Measurements from ENCODE around the gene MBD5.

The MBD5 gene

GRCh38 chr2:148279216-148279615 is 258.3 kb downstream of the MBD5 start:
- no peak overlapping the region for H2AFZ ChIP-seq (ENCODE audit: low read length)
- no peak overlapping the region for H3K23ac ChIP-seq (ENCODE audit: low read depth, low read length, poor library complexity)
- no peak overlapping the region for H3K14ac ChIP-seq (ENCODE audit: low read length)
- no peak overlapping the region for H2BK12ac ChIP-seq (ENCODE audit: low read length)
- no peak overlapping the region for H3K18ac ChIP-seq (ENCODE audit: low read length)
- H2BK5ac ChIP-seq (ENCODE audit: low read length): no peak overlapping the region
- no peak overlapping the region for H3K4ac ChIP-seq (ENCODE audit: low read length)
- H3K27me3 ChIP-seq (ENCODE audit: control insufficient read depth in 3 of 3, insufficient read depth in 3 of 3, low read depth in 1 of 3, low read length in 3 of 3): no peaks in the 10 kb centered on the region
- no CpG with 5 or more reads among the region's 3 CpGs for WGBS, 2 donors (ENCODE audit: extremely low coverage in 2 of 2, insufficient read length in 2 of 2, insufficient replicate concordance in 1 of 2)
- no peak overlapping the region for H2BK15ac ChIP-seq (ENCODE audit: low read length)
- H3K4me3 ChIP-seq (ENCODE audit: low read length in 2 of 2): no peak overlapping the region
- no peaks in the 10 kb centered on the region for H3K79me1 ChIP-seq (ENCODE audit: low read depth, low read length)
- H2BK120ac ChIP-seq (ENCODE audit: low read depth, low read length): no peak overlapping the region
- no peaks in the 10 kb centered on the region for H3K9me3 ChIP-seq (replicated peaks in 1 of 2; ENCODE audit: control insufficient read depth in 2 of 2, insufficient read depth in 1 of 2, low read depth in 1 of 2, low read length in 2 of 2)
- H2AK5ac ChIP-seq (ENCODE audit: low read depth, low read length): no peak overlapping the region
- H3K36me3 ChIP-seq (replicated peaks in 1 of 2; ENCODE audit: control insufficient read depth in 2 of 2, insufficient read depth in 2 of 2, low read length in 2 of 2): no peaks in the 10 kb centered on the region
- no peak overlapping the region for H4K91ac ChIP-seq (ENCODE audit: low read depth, low read length, poor library complexity)
- H3K4me2 ChIP-seq (ENCODE audit: insufficient read depth, low read length, poor library complexity, severe bottlenecking): no peak overlapping the region
- H3K4me1 ChIP-seq (ENCODE audit: control insufficient read depth in 2 of 2, insufficient read depth in 1 of 2, low read depth in 1 of 2, low read length in 2 of 2): no peaks in the 10 kb centered on the region
- H4K8ac ChIP-seq (ENCODE audit: low read depth, low read length): no peak overlapping the region
- H3K27ac ChIP-seq (replicated peaks; ENCODE audit: low read length): no peak overlapping the region
- no peak for DNase-seq (ENCODE audit: low spot score)
- no peak overlapping the region for H3K9ac ChIP-seq (ENCODE audit: low read depth, low read length, poor library complexity)

GRCh38 chr2:148282201-148282600 is 261.3 kb downstream of the MBD5 start:
- Histone ChIP-seq H2AK5ac (ENCODE audit: low read depth, low read length) (no peak overlapping the region), H4K91ac (ENCODE audit: low read depth, low read length, poor library complexity) (no peak overlapping the region), H2BK12ac (ENCODE audit: low read length) (no peak overlapping the region), H3K4me2 (ENCODE audit: insufficient read depth, low read length, poor library complexity, severe bottlenecking) (no peak overlapping the region), H3K27ac (replicated peaks; ENCODE audit: low read length) (no peak overlapping the region), H2BK5ac (ENCODE audit: low read length) (no peak overlapping the region), H3K23ac (ENCODE audit: low read depth, low read length, poor library complexity) (no peak overlapping the region), H3K18ac (ENCODE audit: low read length) (no peak overlapping the region), H3K79me1 (ENCODE audit: low read depth, low read length) (no peaks in the 10 kb centered on the region), H3K4me1 (ENCODE audit: control insufficient read depth in 2 of 2, insufficient read depth in 1 of 2, low read depth in 1 of 2, low read length in 2 of 2) (no peaks in the 10 kb centered on the region), H4K8ac (ENCODE audit: low read depth, low read length) (no peak overlapping the region), H2BK120ac (ENCODE audit: low read depth, low read length) (no peak overlapping the region), H3K4ac (ENCODE audit: low read length) (no peak overlapping the region), H3K14ac (ENCODE audit: low read length) (no peak overlapping the region), H3K9me3 (replicated peaks in 1 of 2; ENCODE audit: control insufficient read depth in 2 of 2, insufficient read depth in 1 of 2, low read depth in 1 of 2, low read length in 2 of 2) (no peaks in the 10 kb centered on the region), H2BK15ac (ENCODE audit: low read length) (no peak overlapping the region), H3K36me3 (replicated peaks in 1 of 2; ENCODE audit: control insufficient read depth in 2 of 2, insufficient read depth in 2 of 2, low read length in 2 of 2) (no peaks in the 10 kb centered on the region), H3K27me3 (ENCODE audit: control insufficient read depth in 3 of 3, insufficient read depth in 3 of 3, low read depth in 1 of 3, low read length in 3 of 3) (no peaks in the 10 kb centered on the region), H3K4me3 (ENCODE audit: low read length in 2 of 2) (no peak overlapping the region), H3K9ac (ENCODE audit: low read depth, low read length, poor library complexity) (no peak overlapping the region), H2AFZ (ENCODE audit: low read length) (no peak overlapping the region)
- no CpG with 5 or more reads among the region's 1 CpG for WGBS, 2 donors (ENCODE audit: extremely low coverage in 2 of 2, insufficient read length in 2 of 2, insufficient replicate concordance in 1 of 2)
- no peak for DNase-seq (ENCODE audit: low spot score)

GRCh38 chr2:148292431-148292830 is 271.5 kb downstream of the MBD5 start:
- WGBS, 2 donors (ENCODE audit: extremely low coverage in 2 of 2, insufficient read length in 2 of 2, insufficient replicate concordance in 1 of 2): no CpG with 5 or more reads among the region's 2 CpGs
- Histone ChIP-seq H2BK12ac (ENCODE audit: low read length) (no peak overlapping the region), H3K36me3 (replicated peaks in 1 of 2; ENCODE audit: control insufficient read depth in 2 of 2, insufficient read depth in 2 of 2, low read length in 2 of 2) (no peaks in the 10 kb centered on the region)

GRCh38 chr2:148298196-148298595 is 277.3 kb downstream of the MBD5 start:
- Histone ChIP-seq H2AK5ac (ENCODE audit: low read depth, low read length) (no peak overlapping the region), H3K4me2 (ENCODE audit: insufficient read depth, low read length, poor library complexity, severe bottlenecking) (no peak overlapping the region), H3K14ac (ENCODE audit: low read length) (no peak overlapping the region), H3K18ac (ENCODE audit: low read length) (no peak overlapping the region), H3K27me3 (ENCODE audit: control insufficient read depth in 3 of 3, insufficient read depth in 3 of 3, low read depth in 1 of 3, low read length in 3 of 3) (no peaks in the 10 kb centered on the region), H2AFZ (ENCODE audit: low read length) (no peak overlapping the region), H2BK120ac (ENCODE audit: low read depth, low read length) (no peak overlapping the region), H3K4me1 (ENCODE audit: control insufficient read depth in 2 of 2, insufficient read depth in 1 of 2, low read depth in 1 of 2, low read length in 2 of 2) (peaks cover 1 to 6% of the 10 kb centered on the region in 2 donors), H4K8ac (ENCODE audit: low read depth, low read length) (no peak overlapping the region), H2BK15ac (ENCODE audit: low read length) (no peak overlapping the region), H3K36me3 (replicated peaks in 1 of 2; ENCODE audit: control insufficient read depth in 2 of 2, insufficient read depth in 2 of 2, low read length in 2 of 2) (no peaks in the 10 kb centered on the region), H3K79me1 (ENCODE audit: low read depth, low read length) (peaks cover 2% of the 10 kb centered on the region), H3K4me3 (ENCODE audit: low read length in 2 of 2) (no peak overlapping the region), H3K9ac (ENCODE audit: low read depth, low read length, poor library complexity) (no peak overlapping the region), H2BK5ac (ENCODE audit: low read length) (no peak overlapping the region), H3K4ac (ENCODE audit: low read length) (no peak overlapping the region), H3K27ac (replicated peaks; ENCODE audit: low read length) (no peak overlapping the region), H2BK12ac (ENCODE audit: low read length) (no peak overlapping the region), H4K91ac (ENCODE audit: low read depth, low read length, poor library complexity) (no peak overlapping the region), H3K23ac (ENCODE audit: low read depth, low read length, poor library complexity) (no peak overlapping the region), H3K9me3 (replicated peaks in 1 of 2; ENCODE audit: control insufficient read depth in 2 of 2, insufficient read depth in 1 of 2, low read depth in 1 of 2, low read length in 2 of 2) (peaks cover 0 to 2% of the 10 kb centered on the region in 2 donors)
- no peak for DNase-seq (ENCODE audit: low spot score)

More at GRCh38 chr2:148292431-148292830, 271.5 kb downstream of the MBD5 start:
- Histone ChIP-seq H3K23ac (ENCODE audit: low read depth, low read length, poor library complexity) (no peak overlapping the region), H3K4me1 (ENCODE audit: control insufficient read depth in 2 of 2, insufficient read depth in 1 of 2, low read depth in 1 of 2, low read length in 2 of 2) (no peaks in the 10 kb centered on the region), H2BK15ac (ENCODE audit: low read length) (no peak overlapping the region), H2BK120ac (ENCODE audit: low read depth, low read length) (no peak overlapping the region), H3K4me2 (ENCODE audit: insufficient read depth, low read length, poor library complexity, severe bottlenecking) (no peak overlapping the region), H4K8ac (ENCODE audit: low read depth, low read length) (no peak overlapping the region), H3K9ac (ENCODE audit: low read depth, low read length, poor library complexity) (no peak overlapping the region), H3K9me3 (replicated peaks in 1 of 2; ENCODE audit: control insufficient read depth in 2 of 2, insufficient read depth in 1 of 2, low read depth in 1 of 2, low read length in 2 of 2) (peaks cover 0 to 2% of the 10 kb centered on the region in 2 donors), H3K4me3 (ENCODE audit: low read length in 2 of 2) (no peak overlapping the region), H3K79me1 (ENCODE audit: low read depth, low read length) (peaks cover 2% of the 10 kb centered on the region), H2BK5ac (ENCODE audit: low read length) (no peak overlapping the region), H3K27ac (replicated peaks; ENCODE audit: low read length) (no peak overlapping the region), H3K18ac (ENCODE audit: low read length) (no peak overlapping the region), H2AK5ac (ENCODE audit: low read depth, low read length) (no peak overlapping the region), H3K4ac (ENCODE audit: low read length) (no peak overlapping the region), H4K91ac (ENCODE audit: low read depth, low read length, poor library complexity) (no peak overlapping the region), H3K27me3 (ENCODE audit: control insufficient read depth in 3 of 3, insufficient read depth in 3 of 3, low read depth in 1 of 3, low read length in 3 of 3) (no peaks in the 10 kb centered on the region), H3K14ac (ENCODE audit: low read length) (no peak overlapping the region), H2AFZ (ENCODE audit: low read length) (no peak overlapping the region)
- DNase-seq (ENCODE audit: low spot score): no peak
